H9 (cell line): ENCODE results near the gene DUSP28. TPM values are rescaled to one million over a fixed set of nuclear protein-coding genes. Genes with fewer than 3 reads are reported as not detected.

Experiments used
- DNase-seq: peaks from one replicate; pipeline ENCODE4 v3.0.0-alpha.2; 2017
- H2AFZ ChIP-seq: one replicate; pipeline ENCODE4 v1.6.1; 2013; ENCODE audit warnings: mild to moderate bottlenecking, low read length, control low read depth, moderate library complexity
- H2AK5ac ChIP-seq: 2 replicates; pipeline ENCODE4 v1.6.1; 2013; ENCODE audit warnings: low read length, control low read depth, mixed read lengths; ENCODE audit not compliant: insufficient read length
- H2BK120ac ChIP-seq: one replicate; pipeline ENCODE4 v1.6.1; 2013; ENCODE audit warnings: low read depth, mild to moderate bottlenecking, low read length, control low read depth, inconsistent platforms; ENCODE audit not compliant: poor library complexity, severe bottlenecking
- H2BK12ac ChIP-seq: 2 replicates; pipeline ENCODE4 v1.6.1; 2013; ENCODE audit warnings: low read length, control low read depth, mixed read lengths, low read depth; ENCODE audit not compliant: insufficient read length
- H2BK15ac ChIP-seq: 2 replicates; pipeline ENCODE4 v1.6.1; 2013; ENCODE audit warnings: low read depth, low read length, control low read depth
- H2BK20ac ChIP-seq: one replicate; pipeline ENCODE4 v1.6.1; 2013; ENCODE audit warnings: low read depth, mild to moderate bottlenecking, low read length, control low read depth, inconsistent platforms; ENCODE audit not compliant: poor library complexity, severe bottlenecking
- H2BK5ac ChIP-seq: 2 replicates; pipeline ENCODE4 v1.6.1; 2013; ENCODE audit warnings: low read length, control low read depth, mixed read lengths; ENCODE audit not compliant: insufficient read length
- H3K14ac ChIP-seq: 2 replicates; pipeline ENCODE4 v1.6.1; 2013; ENCODE audit warnings: low read length, control low read depth; ENCODE audit not compliant: insufficient read depth
- H3K18ac ChIP-seq: 2 replicates; pipeline ENCODE4 v1.6.1; 2013; ENCODE audit warnings: low read depth, mild to moderate bottlenecking, mixed read lengths, low read length, control low read depth; ENCODE audit not compliant: insufficient read length
- H3K23ac ChIP-seq: 2 replicates; pipeline ENCODE4 v1.6.1; 2013; ENCODE audit warnings: low read length, control low read depth, mixed read lengths, low read depth; ENCODE audit not compliant: insufficient read length
- H3K23me2 ChIP-seq: 2 replicates; pipeline ENCODE4 v1.6.1; 2013; ENCODE audit warnings: low read depth, mild to moderate bottlenecking, mixed read lengths, low read length, control low read depth; ENCODE audit not compliant: insufficient read length, poor library complexity, severe bottlenecking
- H3K27ac ChIP-seq: 2 replicates; pipeline ENCODE4 v1.5.1; 2013; ENCODE audit warnings: low read length, control low read depth, mixed read lengths, low read depth; ENCODE audit not compliant: insufficient read length
- H3K27me3 ChIP-seq: 2 replicates; pipeline ENCODE4 v1.6.1; 2013; ENCODE audit warnings: low read length, control low read depth, inconsistent platforms; ENCODE audit not compliant: insufficient read depth
- H3K4ac ChIP-seq: 2 replicates; pipeline ENCODE4 v1.6.1; 2013; ENCODE audit warnings: low read depth, mild to moderate bottlenecking, control low read depth, inconsistent platforms, low read length, moderate library complexity
- H3K4me1 ChIP-seq: 2 replicates; pipeline ENCODE4 v1.6.1; 2013; ENCODE audit warnings: low read length, control low read depth, inconsistent platforms; ENCODE audit not compliant: insufficient read depth
- H3K4me2 ChIP-seq: 2 replicates; pipeline ENCODE4 v1.6.1; 2013; ENCODE audit warnings: low read length, control low read depth, mixed read lengths; ENCODE audit not compliant: insufficient read length, insufficient read depth
- H3K56ac ChIP-seq: 2 replicates; pipeline ENCODE4 v1.6.1; 2013; ENCODE audit warnings: low read depth, mild to moderate bottlenecking, mixed read lengths, low read length, control low read depth; ENCODE audit not compliant: insufficient read length
- H3K79me1 ChIP-seq: 2 replicates; pipeline ENCODE4 v1.6.1; 2013; ENCODE audit warnings: low read depth, mild to moderate bottlenecking, moderate library complexity, low read length, control low read depth, inconsistent platforms; ENCODE audit not compliant: insufficient read depth, poor library complexity, severe bottlenecking
- H3K79me2 ChIP-seq: 2 replicates; pipeline ENCODE4 v1.6.1; 2013; ENCODE audit warnings: low read length, control low read depth, inconsistent platforms; ENCODE audit not compliant: insufficient read depth
- H3K9ac ChIP-seq: 2 replicates; pipeline ENCODE4 v1.6.1; 2013; ENCODE audit warnings: low read length, control low read depth, mixed read lengths; ENCODE audit not compliant: insufficient read length; ENCODE audit errors: extremely low read depth
- H3K9me3 ChIP-seq: one replicate; pipeline ENCODE4 v1.6.1; 2013; ENCODE audit warnings: low read depth, low read length, inconsistent platforms; ENCODE audit not compliant: control insufficient read depth
- H3T11ph ChIP-seq: one replicate; pipeline ENCODE4 v1.6.1; 2013; ENCODE audit warnings: mild to moderate bottlenecking, low read length, control low read depth, inconsistent platforms
- H4K20me1 ChIP-seq: one replicate; pipeline ENCODE4 v1.6.1; 2013; ENCODE audit not compliant: control insufficient read depth, insufficient read length, insufficient read depth
- H4K5ac ChIP-seq: 2 replicates; pipeline ENCODE4 v1.6.1; 2013; ENCODE audit warnings: low read depth, mild to moderate bottlenecking, mixed read lengths, low read length, control low read depth; ENCODE audit not compliant: insufficient read length
- H4K8ac ChIP-seq: replicated peaks from 2 replicates; pipeline ENCODE4 v1.6.1; 2013; ENCODE audit warnings: low read length, control low read depth, mixed read lengths, low read depth; ENCODE audit not compliant: insufficient read length
- H4K91ac ChIP-seq: 2 replicates; pipeline ENCODE4 v1.6.1; 2013; ENCODE audit warnings: low read depth, mild to moderate bottlenecking, moderate library complexity, mixed read lengths, low read length, control low read depth; ENCODE audit not compliant: insufficient read length
- H3K27ac Mint-ChIP-seq, 3 experiments: 2 replicates in 2 of 3; 3 replicates in 1 of 3; pipeline ENCODE4 v1.8.0; 2020 to 2021; ENCODE audit warnings: mixed read lengths in 3 of 3, mild to moderate bottlenecking in 1 of 3, moderate library complexity in 1 of 3
- H3K27me3 Mint-ChIP-seq: 2 replicates; pipeline ENCODE4 v1.8.0; 2021; ENCODE audit warnings: low read depth, mild to moderate bottlenecking, moderate library complexity, mixed read lengths
- H3K36me3 Mint-ChIP-seq, 3 experiments: 2 replicates in 2 of 3; 3 replicates in 1 of 3; pipeline ENCODE4 v1.8.0; 2020 to 2021; ENCODE audit warnings: low read depth in 3 of 3, mixed read lengths in 3 of 3; ENCODE audit not compliant: insufficient read depth in 1 of 3
- H3K4me1 Mint-ChIP-seq, 2 experiments: 2 replicates each; pipeline ENCODE4 v1.8.0; 2020; ENCODE audit warnings: mixed read lengths in 2 of 2
- H3K4me3 Mint-ChIP-seq, 2 experiments: 2 replicates in 1 of 2; 3 replicates in 1 of 2; pipeline ENCODE4 v1.8.0; 2020 to 2021; ENCODE audit warnings: mild to moderate bottlenecking in 2 of 2, mixed read lengths in 2 of 2, moderate library complexity in 1 of 2
- H3K9me3 Mint-ChIP-seq, 2 experiments: 2 replicates in 1 of 2; 3 replicates in 1 of 2; pipeline ENCODE4 v1.8.0; 2020; ENCODE audit warnings: mild to moderate bottlenecking in 2 of 2, mixed read lengths in 2 of 2, moderate library complexity in 1 of 2
- CTCF ChIP-seq: fragments of 200-600 bp; sonication (generic); conservative IDR thresholded peaks from 3 replicates; pipeline ENCODE4 v1.8.0; 2021; ENCODE audit warnings: antibody characterized with exemption, mild to moderate bottlenecking
- WGBS: extraction: QIAGEN DNeasy Blood & Tissue Kit; methylation state at CpG from one replicate; pipeline ENCODE4 v1.1.7; 2013; ENCODE audit warnings: missing lambda C conversion rate, low lambda C conversion rate, mixed read lengths; ENCODE audit not compliant: insufficient read length; ENCODE audit errors: extremely low coverage; 5-methylcytosine and 5-hydroxymethylcytosine counted together
- total RNA-seq: library from RNA; stranded (reverse); gene quantifications from 2 replicates; pipeline ENCODE4 v1.2.1, GENCODE V29; 2021

DUSP28 gene
- total RNA-seq, 1 experiment from 2014 or later, result 1.6 TPM

- Mint-ChIP-seq H3K36me3 (peaks cover 66 to 78% (median 76%) of the 10 kb centered on the region in 3 experiments), H3K9me3 (peaks cover 73 to 74% of the 10 kb centered on the region in 2 experiments)
These were observed 30.0 kb upstream of the DUSP28 start for GRCh38 chr2:240530181-240530580.

More at GRCh38 chr2:240530181-240530580, 30.0 kb upstream of the DUSP28 start:
- Histone ChIP-seq H3K79me2 (no peaks in the 10 kb centered on the region), H2AK5ac (no peak overlapping the region), H4K91ac (no peak overlapping the region), H4K5ac (no peak overlapping the region), H4K20me1 (no peaks in the 10 kb centered on the region), H3K4me2 (no peak overlapping the region), H2BK20ac (no peak overlapping the region), H2BK120ac (no peak overlapping the region), H3K18ac (no peak overlapping the region), H2BK5ac (no peak overlapping the region), H3K27me3 (no peaks in the 10 kb centered on the region), H3K9me3 (peaks cover 16% of the 10 kb centered on the region), H2BK15ac (no peak overlapping the region), H3T11ph (no peak overlapping the region), H4K8ac (no peak overlapping the region), H3K9ac (no peak overlapping the region), H2AFZ (no peak overlapping the region), H3K4me1 (no peaks in the 10 kb centered on the region), H3K23ac (no peak overlapping the region), H3K27ac (no peak overlapping the region), H3K14ac (no peak overlapping the region), H2BK12ac (no peak overlapping the region), H3K79me1 (no peaks in the 10 kb centered on the region), H3K4ac (no peak overlapping the region), H3K56ac (no peak overlapping the region), H3K23me2 (no peaks in the 10 kb centered on the region)
- H3K4me3 Mint-ChIP-seq, result no peak overlapping the region
- no peak for DNase-seq
- WGBS, result no CpG with 5 or more reads among the region's 7 CpGs
- TF ChIP-seq CTCF, result no peak
- H3K27ac Mint-ChIP-seq, result no peak overlapping the region
- H3K4me1 Mint-ChIP-seq, result no peaks in the 10 kb centered on the region
- H3K27me3 Mint-ChIP-seq, result no peaks in the 10 kb centered on the region; the same call in none of the 2 replicates
